ENCODE measurements around the gene RPL13.

GRCh38 chr16:89538286-89538685 lies 22.2 kb upstream of the RPL13 start:
- TF ChIP-seq CTCF (IDR thresholded peaks at IDR 0.05) (no peak), ZFX (IDR thresholded peaks at IDR 0.05; ENCODE audit: borderline replicate concordance) (no peak)

All from 22Rv1 (cell line).